Vagina (tissue), 2 donors: ENCODE data around the gene FANCE. TPM values are rescaled to one million over a fixed set of nuclear protein-coding genes. Genes with fewer than 3 reads are reported as not detected.

Source experiments
- DNase-seq, 2 donors: peaks; one replicate each; pipeline ENCODE4 v3.0.0-alpha.2; 2017; ENCODE audit errors: extremely low spot score in 2 of 2
- H3K27ac ChIP-seq: fragments of 200-600 bp; sonication (generic); one replicate; pipeline ENCODE4 v1.5.1; 2019
- H3K27me3 ChIP-seq: fragments of 200-600 bp; sonication (generic); one replicate; pipeline ENCODE4 v1.5.1; 2019
- H3K36me3 ChIP-seq, 2 donors: fragments of 200-600 bp; sonication (generic); one replicate each; pipeline ENCODE4 v1.5.1; 2017 to 2019
- H3K4me1 ChIP-seq: fragments of 200-600 bp; sonication (generic); one replicate; pipeline ENCODE4 v1.5.1; 2019
- H3K4me3 ChIP-seq, 2 donors: fragments of 200-600 bp; sonication (generic); 1 replicate in 1 of 2; 2 replicates in 1 of 2; pipeline ENCODE4 v1.5.1; 2016 to 2019
- H3K9me3 ChIP-seq: fragments of 200-600 bp; sonication (generic); one replicate; pipeline ENCODE4 v1.5.1; 2019
- CTCF ChIP-seq, 3 experiments: fragments of 450-650 bp in 2 of 3; fragments of 200-600 bp in 1 of 3; sonication (generic) in 1 of 3; IDR thresholded peaks; one replicate each; pipeline ENCODE4 v1.5.1; 2017 to 2019; ENCODE audit warnings: antibody characterized with exemption in 3 of 3, mild to moderate bottlenecking in 2 of 3, moderate library complexity in 2 of 3
- POLR2A ChIP-seq, 2 donors: fragments of 450-650 bp; IDR thresholded peaks; one replicate each; pipeline ENCODE4 v1.6.1; 2017; ENCODE audit warnings: antibody characterized with exemption in 2 of 2, mild to moderate bottlenecking in 2 of 2, moderate library complexity in 2 of 2
- POLR2AphosphoS5 ChIP-seq, 2 donors: sonication (generic); formaldehyde crosslinking; IDR thresholded peaks; one replicate each; pipeline ENCODE4 v1.9.0; 2017; ENCODE audit warnings: antibody characterized with exemption in 2 of 2, mild to moderate bottlenecking in 2 of 2, low read depth in 1 of 2; ENCODE audit not compliant: insufficient read depth in 1 of 2
- intact Hi-C: fragments of 100-400 bp; cut with DNase I; formaldehyde crosslinking; loops from one replicate; pipeline ENCODE4 v1.15.1; 2023
- total RNA-seq: library from RNA; depleted of rRNA; stranded (reverse); fragments of >200 nt; gene quantifications from one replicate; pipeline ENCODE4 v1.2.3, GENCODE V29; 2016

The FANCE gene
- total RNA-seq, 1 donor from 2014 or later: 10.1 TPM

GRCh38 chr6:35415065-35415891 lies 36.9 kb upstream of the FANCE start:
- Histone ChIP-seq H3K4me3 (no peak overlapping the region), H3K36me3 (peaks cover 0 to 23% of the 10 kb centered on the region in 2 donors), H3K27me3 (no peaks in the 10 kb centered on the region), H3K9me3 (no peaks in the 10 kb centered on the region), H3K27ac (no peak overlapping the region), H3K4me1 (peaks cover 5% of the 10 kb centered on the region)
- intact Hi-C loops: loop anchor here (5.0 kb wide), 1 partner anchor 73 kb away; the partner anchor contains the start of gene PPARD
- no peak for DNase-seq
- TF ChIP-seq POLR2AphosphoS5 (IDR thresholded peaks at IDR 0.05; ENCODE audit: insufficient read depth in 1 of 2, low read depth in 1 of 2) (peak in 1 of 2 donors; percentile 27), CTCF (IDR thresholded peaks at IDR 0.05) (peak; percentile 8 to 56 (median 29)), POLR2A (IDR thresholded peaks at IDR 0.05) (no peak)

- Histone ChIP-seq H3K9me3 (no peaks in the 10 kb centered on the region), H3K27me3 (no peaks in the 10 kb centered on the region), H3K36me3 (peaks cover 0 to 28% of the 10 kb centered on the region in 2 donors), H3K4me1 (peaks cover 5% of the 10 kb centered on the region), H3K4me3 (no peak overlapping the region), H3K27ac (no peak overlapping the region)
- DNase-seq: no peak
- intact Hi-C loops: loop anchor here (5.0 kb wide), 1 partner anchor 76 kb away; the partner anchor contains the start of gene PPARD
- TF ChIP-seq POLR2AphosphoS5 (IDR thresholded peaks at IDR 0.05; ENCODE audit: insufficient read depth in 1 of 2, low read depth in 1 of 2) (no peak), CTCF (IDR thresholded peaks at IDR 0.05) (no peak), POLR2A (IDR thresholded peaks at IDR 0.05) (no peak)
Measured at GRCh38 chr6:35417979-35418661, 34.0 kb upstream of the FANCE start.

- Histone ChIP-seq H3K27me3 (no peaks in the 10 kb centered on the region), H3K4me3 (no peak overlapping the region), H3K36me3 (peaks cover 0 to 32% of the 10 kb centered on the region in 2 donors), H3K27ac (no peak overlapping the region), H3K4me1 (peaks cover 5% of the 10 kb centered on the region), H3K9me3 (no peaks in the 10 kb centered on the region)
- intact Hi-C loops: loop anchor here (5.0 kb wide), 1 partner anchor 77 kb away; the partner anchor contains the start of gene PPARD
- TF ChIP-seq POLR2AphosphoS5 (IDR thresholded peaks at IDR 0.05; ENCODE audit: insufficient read depth in 1 of 2, low read depth in 1 of 2) (no peak), POLR2A (IDR thresholded peaks at IDR 0.05) (no peak), CTCF (IDR thresholded peaks at IDR 0.05) (no peak)
- no peak for DNase-seq
Measured at GRCh38 chr6:35419417-35419816, 32.7 kb upstream of the FANCE start.

GRCh38 chr6:35419961-35420360 lies 32.2 kb upstream of the FANCE start:
- intact Hi-C loops: loop anchor here (5.0 kb wide), 1 partner anchor 78 kb away; the partner anchor contains the start of gene PPARD
- Histone ChIP-seq H3K9me3 (no peaks in the 10 kb centered on the region), H3K36me3 (peaks cover 0 to 37% of the 10 kb centered on the region in 2 donors), H3K27ac (no peak overlapping the region), H3K4me3 (no peak overlapping the region), H3K4me1 (peaks cover 1% of the 10 kb centered on the region), H3K27me3 (no peaks in the 10 kb centered on the region)
- TF ChIP-seq CTCF (IDR thresholded peaks at IDR 0.05) (no peak), POLR2AphosphoS5 (IDR thresholded peaks at IDR 0.05; ENCODE audit: insufficient read depth in 1 of 2, low read depth in 1 of 2) (no peak), POLR2A (IDR thresholded peaks at IDR 0.05) (no peak)
- no peak for DNase-seq
